GM12891 (cell line): ENCODE measurements around the gene CIP2A.

Source experiments
- POLR2A ChIP-seq: IDR thresholded peaks from 2 replicates; pipeline ENCODE4 v1.6.1; 2011; ENCODE audit warnings: low read depth, low read length, control low read depth
- POLR2AphosphoS5 ChIP-seq: IDR thresholded peaks from 2 replicates; pipeline ENCODE4 v1.6.1; 2011; ENCODE audit warnings: low read depth, low read length, control low read depth

- no peak for TF ChIP-seq POLR2A
- no peak for TF ChIP-seq POLR2AphosphoS5
Measured at GRCh38 chr3:108538083-108538482, 51.2 kb downstream of the CIP2A start.
